Hepatic stellate cell (primary cell): Measurements from ENCODE around the gene ADAMTS7.
A peak's percentile ranks its signal among the peaks of the same experiment; 100 is the strongest.
"Not testable (repeated sequence)": the region's sequence is repeated elsewhere in the genome, so short reads cannot be mapped to it uniquely, and the experiment has no call there.

Experiments used
- DNase-seq: peaks from one replicate; pipeline ENCODE4 v3.0.0; 2011; ENCODE audit warnings: low spot score

The ADAMTS7 gene

GRCh38 chr15:78828920-78829319 lies 17.7 kb upstream of the ADAMTS7 start:
- no peak for DNase-seq

GRCh38 chr15:78822514-78822913 lies 11.2 kb upstream of the ADAMTS7 start:
- no peak for DNase-seq

- no peak for DNase-seq
Measured at GRCh38 chr15:78811825-78812183, 540 bp upstream of the ADAMTS7 start.

GRCh38 chr15:78810362-78811123 lies 721 bp downstream of the ADAMTS7 start:
- peak; percentile 81 for DNase-seq

GRCh38 chr15:78810003-78810361 lies 1.3 kb downstream of the ADAMTS7 start:
- DNase-seq = peak; percentile 35

- DNase-seq = peak; percentile 45
Measured at GRCh38 chr15:78808550-78808949, 2.7 kb downstream of the ADAMTS7 start.

GRCh38 chr15:78807359-78807758 lies 3.9 kb downstream of the ADAMTS7 start:
- DNase-seq = no peak

- no peak for DNase-seq
Measured at GRCh38 chr15:78804391-78804792, 6.9 kb downstream of the ADAMTS7 start.

- no peak for DNase-seq
Measured at GRCh38 chr15:78800806-78801205, 10.5 kb downstream of the ADAMTS7 start.

- no peak for DNase-seq
Measured at GRCh38 chr15:78800189-78800588, 11.1 kb downstream of the ADAMTS7 start.

- not testable (repeated sequence) for DNase-seq
Measured at GRCh38 chr15:78799102-78799501, 12.2 kb downstream of the ADAMTS7 start.

- peak; percentile 85 for DNase-seq
Measured at GRCh38 chr15:78798355-78798754, 12.9 kb downstream of the ADAMTS7 start.

GRCh38 chr15:78797951-78798350 lies 13.3 kb downstream of the ADAMTS7 start:
- DNase-seq = no peak

GRCh38 chr15:78796510-78796909 lies 14.8 kb downstream of the ADAMTS7 start:
- no peak for DNase-seq

- DNase-seq = no peak
Measured at GRCh38 chr15:78795043-78795442, 16.2 kb downstream of the ADAMTS7 start.

- not testable (repeated sequence) for DNase-seq
Measured at GRCh38 chr15:78794446-78794845, 16.8 kb downstream of the ADAMTS7 start.

- DNase-seq = no peak
Measured at GRCh38 chr15:78791357-78791756, 19.9 kb downstream of the ADAMTS7 start.

GRCh38 chr15:78790027-78790426 lies 21.2 kb downstream of the ADAMTS7 start:
- DNase-seq = no peak

- DNase-seq = no peak
Measured at GRCh38 chr15:78789615-78790014, 21.6 kb downstream of the ADAMTS7 start.

- DNase-seq = no peak
Measured at GRCh38 chr15:78788016-78788660, 23.1 kb downstream of the ADAMTS7 start.

- not testable (repeated sequence) for DNase-seq
Measured at GRCh38 chr15:78782402-78782801, 28.9 kb downstream of the ADAMTS7 start.

- not testable (repeated sequence) for DNase-seq
Measured at GRCh38 chr15:78781381-78781780, 29.9 kb downstream of the ADAMTS7 start.

- DNase-seq = not testable (repeated sequence)
Measured at GRCh38 chr15:78779975-78780374, 31.3 kb downstream of the ADAMTS7 start.
